ENCODE data around the gene CBL.

Gene CBL

GRCh38 chr11:119323532-119324033 lies 117.4 kb downstream of the CBL start (continued):
- TF ChIP-seq ZNF692 (tag by site-specific recombination; IDR thresholded peaks at IDR 0.05), result no peak
- no peak for TF ChIP-seq ZNF549 (tag by site-specific recombination; IDR thresholded peaks at IDR 0.05)
- TF ChIP-seq KLF10 (tag by site-specific recombination; IDR thresholded peaks at IDR 0.05), result no peak
- TF ChIP-seq, protein P1, sequence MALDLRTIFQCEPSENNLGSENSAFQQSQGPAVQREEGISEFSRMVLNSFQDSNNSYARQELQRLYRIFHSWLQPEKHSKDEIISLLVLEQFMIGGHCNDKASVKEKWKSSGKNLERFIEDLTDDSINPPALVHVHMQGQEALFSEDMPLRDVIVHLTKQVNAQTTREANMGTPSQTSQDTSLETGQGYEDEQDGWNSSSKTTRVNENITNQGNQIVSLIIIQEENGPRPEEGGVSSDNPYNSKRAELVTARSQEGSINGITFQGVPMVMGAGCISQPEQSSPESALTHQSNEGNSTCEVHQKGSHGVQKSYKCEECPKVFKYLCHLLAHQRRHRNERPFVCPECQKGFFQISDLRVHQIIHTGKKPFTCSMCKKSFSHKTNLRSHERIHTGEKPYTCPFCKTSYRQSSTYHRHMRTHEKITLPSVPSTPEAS (tag by site-specific recombination; IDR thresholded peaks at IDR 0.05), result no peak
- no peak for TF ChIP-seq ZNF184 (tag by site-specific recombination; IDR thresholded peaks at IDR 0.05)
- no peak for TF ChIP-seq ZNF785 (tag by site-specific recombination; IDR thresholded peaks at IDR 0.05)
- no peak for TF ChIP-seq ZNF335 (tag by site-specific recombination; conservative IDR thresholded peaks at IDR 0.05)
- TF ChIP-seq ZNF544 (tag by site-specific recombination; IDR thresholded peaks at IDR 0.05), result no peak
- no peak for TF ChIP-seq ZNF48 (tag by site-specific recombination; IDR thresholded peaks at IDR 0.05)
- no peak for TF ChIP-seq GLI4 (tag by site-specific recombination; IDR thresholded peaks at IDR 0.05)
- TF ChIP-seq, protein P2, sequence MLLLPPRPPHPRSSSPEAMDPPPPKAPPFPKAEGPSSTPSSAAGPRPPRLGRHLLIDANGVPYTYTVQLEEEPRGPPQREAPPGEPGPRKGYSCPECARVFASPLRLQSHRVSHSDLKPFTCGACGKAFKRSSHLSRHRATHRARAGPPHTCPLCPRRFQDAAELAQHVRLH (tag by site-specific recombination; IDR thresholded peaks at IDR 0.05), result peak; percentile 93
- no peak for TF ChIP-seq ZNF404 (tag by site-specific recombination; IDR thresholded peaks at IDR 0.05)
- TF ChIP-seq ZNF501 (tag by site-specific recombination; IDR thresholded peaks at IDR 0.05), result no peak
- TF ChIP-seq, protein P3, sequence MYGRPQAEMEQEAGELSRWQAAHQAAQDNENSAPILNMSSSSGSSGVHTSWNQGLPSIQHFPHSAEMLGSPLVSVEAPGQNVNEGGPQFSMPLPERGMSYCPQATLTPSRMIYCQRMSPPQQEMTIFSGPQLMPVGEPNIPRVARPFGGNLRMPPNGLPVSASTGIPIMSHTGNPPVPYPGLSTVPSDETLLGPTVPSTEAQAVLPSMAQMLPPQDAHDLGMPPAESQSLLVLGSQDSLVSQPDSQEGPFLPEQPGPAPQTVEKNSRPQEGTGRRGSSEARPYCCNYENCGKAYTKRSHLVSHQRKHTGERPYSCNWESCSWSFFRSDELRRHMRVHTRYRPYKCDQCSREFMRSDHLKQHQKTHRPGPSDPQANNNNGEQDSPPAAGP (tag by site-specific recombination; IDR thresholded peaks at IDR 0.05), result no peak
- no peak for TF ChIP-seq ZNF837 (tag by site-specific recombination; IDR thresholded peaks at IDR 0.05)
- TF ChIP-seq ZNF701 (tag by site-specific recombination; IDR thresholded peaks at IDR 0.05), result no peak
- TF ChIP-seq ZNF629 (tag by site-specific recombination; IDR thresholded peaks at IDR 0.05), result no peak
- TF ChIP-seq PRDM4 (tag by site-specific recombination; IDR thresholded peaks at IDR 0.05), result no peak; the same call in 1 of the 2 replicates
- TF ChIP-seq ZNF596 (tag by site-specific recombination; IDR thresholded peaks at IDR 0.05), result no peak
- TF ChIP-seq ZNF768 (tag by site-specific recombination; IDR thresholded peaks at IDR 0.05), result no peak
- TF ChIP-seq ZNF777 (tag by site-specific recombination; IDR thresholded peaks at IDR 0.05; ENCODE audit: borderline replicate concordance), result no peak
- no peak for TF ChIP-seq ZNF830 (tag by site-specific recombination; IDR thresholded peaks at IDR 0.05; ENCODE audit: low read depth)
- no peak for TF ChIP-seq ZNF133 (tag by site-specific recombination; IDR thresholded peaks at IDR 0.05)
- TF ChIP-seq SP7 (tag by site-specific recombination; IDR thresholded peaks at IDR 0.05), result peak; percentile 39; the same call in 1 of the 2 replicates
- TF ChIP-seq ZNF174 (tag by site-specific recombination; IDR thresholded peaks at IDR 0.05), result no peak
- no peak for TF ChIP-seq TSHZ1 (tag by site-specific recombination; IDR thresholded peaks at IDR 0.05; ENCODE audit: borderline replicate concordance)
- no peak for TF ChIP-seq ZNF18 (tag by site-specific recombination; IDR thresholded peaks at IDR 0.05)
- no peak for TF ChIP-seq YY2 (tag by site-specific recombination; IDR thresholded peaks at IDR 0.05)
